ENCODE results near the gene DLX6. TPM values are rescaled to one million over a fixed set of nuclear protein-coding genes. Genes with fewer than 3 reads are reported as not detected.

DLX6 gene
- total RNA-seq, 2 donors from 2014 or later, result 4.1 TPM; not detected in 1

GRCh38 chr7:97024209-97025129 is 19.1 kb downstream of the DLX6 start, which contains the start of gene DLX5:
DLX5 (minus strand) TSS chr7:97024831; CDS start chr7:97024623, 208 bp downstream.
- H3K27me3 ChIP-seq (replicated peaks; ENCODE audit: insufficient read depth), result peaks cover 17% of the 10 kb centered on the region
- no peaks in the 10 kb centered on the region for H3K36me3 ChIP-seq
- H3K9me3 ChIP-seq, result no peaks in the 10 kb centered on the region
- peak within 1 kb of the TSS; percentile 33 to 37 for H3K4me3 ChIP-seq
- no peaks in the 10 kb centered on the region for H3K4me1 ChIP-seq (replicated peaks)
- TF ChIP-seq POLR2A (IDR thresholded peaks at IDR 0.05) (no peak), CTCF (IDR thresholded peaks at IDR 0.05) (no peak), POLR2AphosphoS5 (IDR thresholded peaks at IDR 0.05) (peak; percentile 30)
- intact Hi-C loops (cut with DNase I), result loop anchor here (5.0 to 10.0 kb wide), 2 partner anchors 700 to 1107 kb away; partner anchors contain the start of gene SLC25A13
- peak within 1 kb of the TSS; percentile 33 to 67 for H3K27ac ChIP-seq
- 2% methylated on average over 60 of the region's 60 CpGs for WGBS
- peak; percentile 69 for DNase-seq (ENCODE audit: low spot score)

GRCh38 chr7:97025130-97025499 is 19.8 kb downstream of the DLX6 start:
- intact Hi-C loops (cut with DNase I), result loop anchor here (5.0 to 10.0 kb wide), 2 partner anchors 700 to 1108 kb away; partner anchors contain the start of gene SLC25A13
- TF ChIP-seq CTCF (IDR thresholded peaks at IDR 0.05) (no peak), POLR2AphosphoS5 (IDR thresholded peaks at IDR 0.05) (no peak), POLR2A (IDR thresholded peaks at IDR 0.05) (no peak)
- H3K9me3 ChIP-seq, result no peaks in the 10 kb centered on the region
- 9% methylated on average over 8 of the region's 8 CpGs for WGBS
- H3K27ac ChIP-seq, result no peak overlapping the region
- no peaks in the 10 kb centered on the region for H3K36me3 ChIP-seq
- no peaks in the 10 kb centered on the region for H3K4me1 ChIP-seq (replicated peaks)
- no peak for DNase-seq (ENCODE audit: low spot score)
- H3K4me3 ChIP-seq, result peak overlapping the region; percentile 33 to 37
- peaks cover 17% of the 10 kb centered on the region for H3K27me3 ChIP-seq (replicated peaks; ENCODE audit: insufficient read depth)

- DNase-seq (ENCODE audit: low spot score), result no peak
- H3K4me1 ChIP-seq (replicated peaks), result no peaks in the 10 kb centered on the region
- TF ChIP-seq POLR2A (IDR thresholded peaks at IDR 0.05), result no peak
- TF ChIP-seq POLR2AphosphoS5 (IDR thresholded peaks at IDR 0.05), result no peak
- TF ChIP-seq CTCF (IDR thresholded peaks at IDR 0.05), result no peak
- no peaks in the 10 kb centered on the region for H3K9me3 ChIP-seq
- peaks cover 14% of the 10 kb centered on the region for H3K27me3 ChIP-seq (replicated peaks; ENCODE audit: insufficient read depth)
- 45% methylated on average over 29 of the region's 29 CpGs for WGBS
- no peaks in the 10 kb centered on the region for H3K36me3 ChIP-seq
- no peak overlapping the region for H3K27ac ChIP-seq
- no peak overlapping the region for H3K4me3 ChIP-seq
- intact Hi-C loops (cut with DNase I), result loop anchor here (2.0 to 10.0 kb wide), 3 partner anchors 701 to 1109 kb away; partner anchors contain the start of gene SLC25A13
Observed at GRCh38 chr7:97025983-97026714, 20.8 kb downstream of the DLX6 start.

GRCh38 chr7:97026715-97027426 is 21.5 kb downstream of the DLX6 start:
- Histone ChIP-seq H3K9me3 (no peaks in the 10 kb centered on the region), H3K4me3 (peak overlapping the region in 1 of 2 donors; percentile 7), H3K36me3 (no peaks in the 10 kb centered on the region), H3K4me1 (replicated peaks) (no peaks in the 10 kb centered on the region), H3K27me3 (replicated peaks; ENCODE audit: insufficient read depth) (peaks cover 8% of the 10 kb centered on the region), H3K27ac (no peak overlapping the region)
- DNase-seq (ENCODE audit: low spot score), result no peak
- TF ChIP-seq CTCF (IDR thresholded peaks at IDR 0.05) (no peak), POLR2A (IDR thresholded peaks at IDR 0.05) (no peak), POLR2AphosphoS5 (IDR thresholded peaks at IDR 0.05) (no peak)
- intact Hi-C loops (cut with DNase I), result loop anchor here (2.0 to 10.0 kb wide), 3 partner anchors 702 to 1110 kb away; partner anchors contain the start of gene SLC25A13
- 25% methylated on average over 17 of the region's 17 CpGs for WGBS
